ENCODE data around the gene RNF138.

DNA sequence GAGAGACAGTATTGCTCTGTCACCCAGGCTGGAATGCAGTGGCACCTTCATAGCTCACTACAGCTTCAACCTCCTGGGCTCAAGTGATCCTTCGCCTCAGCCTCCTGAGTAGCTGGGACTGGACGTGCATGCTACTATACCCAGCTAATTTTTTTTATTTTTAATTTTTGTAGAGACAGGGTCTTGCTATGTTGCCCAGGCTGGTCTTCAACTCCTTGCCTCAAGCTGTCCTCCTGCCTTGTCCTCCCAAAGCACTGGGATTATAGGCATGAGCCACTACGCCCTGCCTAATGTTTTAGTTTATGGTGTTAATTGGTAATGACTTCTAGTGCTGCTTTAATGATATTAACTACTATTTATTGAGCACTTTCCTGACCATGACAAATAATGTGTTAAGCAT is 18.3 kb downstream of the RNF138 start:
- TF ChIP-seq, protein P1, sequence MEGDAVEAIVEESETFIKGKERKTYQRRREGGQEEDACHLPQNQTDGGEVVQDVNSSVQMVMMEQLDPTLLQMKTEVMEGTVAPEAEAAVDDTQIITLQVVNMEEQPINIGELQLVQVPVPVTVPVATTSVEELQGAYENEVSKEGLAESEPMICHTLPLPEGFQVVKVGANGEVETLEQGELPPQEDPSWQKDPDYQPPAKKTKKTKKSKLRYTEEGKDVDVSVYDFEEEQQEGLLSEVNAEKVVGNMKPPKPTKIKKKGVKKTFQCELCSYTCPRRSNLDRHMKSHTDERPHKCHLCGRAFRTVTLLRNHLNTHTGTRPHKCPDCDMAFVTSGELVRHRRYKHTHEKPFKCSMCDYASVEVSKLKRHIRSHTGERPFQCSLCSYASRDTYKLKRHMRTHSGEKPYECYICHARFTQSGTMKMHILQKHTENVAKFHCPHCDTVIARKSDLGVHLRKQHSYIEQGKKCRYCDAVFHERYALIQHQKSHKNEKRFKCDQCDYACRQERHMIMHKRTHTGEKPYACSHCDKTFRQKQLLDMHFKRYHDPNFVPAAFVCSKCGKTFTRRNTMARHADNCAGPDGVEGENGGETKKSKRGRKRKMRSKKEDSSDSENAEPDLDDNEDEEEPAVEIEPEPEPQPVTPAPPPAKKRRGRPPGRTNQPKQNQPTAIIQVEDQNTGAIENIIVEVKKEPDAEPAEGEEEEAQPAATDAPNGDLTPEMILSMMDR (IDR thresholded peaks at IDR 0.05): no peak
- no peak for TF ChIP-seq POLR2A (IDR thresholded peaks at IDR 0.05; ENCODE audit: low read length)
- TF ChIP-seq CEBPB (IDR thresholded peaks at IDR 0.05): no peak
- TF ChIP-seq KDM5A (IDR thresholded peaks at IDR 0.05): no peak
- no peak for TF ChIP-seq RCOR1 (IDR thresholded peaks at IDR 0.05; ENCODE audit: low read depth, low read length)
- TF ChIP-seq, protein P2, sequence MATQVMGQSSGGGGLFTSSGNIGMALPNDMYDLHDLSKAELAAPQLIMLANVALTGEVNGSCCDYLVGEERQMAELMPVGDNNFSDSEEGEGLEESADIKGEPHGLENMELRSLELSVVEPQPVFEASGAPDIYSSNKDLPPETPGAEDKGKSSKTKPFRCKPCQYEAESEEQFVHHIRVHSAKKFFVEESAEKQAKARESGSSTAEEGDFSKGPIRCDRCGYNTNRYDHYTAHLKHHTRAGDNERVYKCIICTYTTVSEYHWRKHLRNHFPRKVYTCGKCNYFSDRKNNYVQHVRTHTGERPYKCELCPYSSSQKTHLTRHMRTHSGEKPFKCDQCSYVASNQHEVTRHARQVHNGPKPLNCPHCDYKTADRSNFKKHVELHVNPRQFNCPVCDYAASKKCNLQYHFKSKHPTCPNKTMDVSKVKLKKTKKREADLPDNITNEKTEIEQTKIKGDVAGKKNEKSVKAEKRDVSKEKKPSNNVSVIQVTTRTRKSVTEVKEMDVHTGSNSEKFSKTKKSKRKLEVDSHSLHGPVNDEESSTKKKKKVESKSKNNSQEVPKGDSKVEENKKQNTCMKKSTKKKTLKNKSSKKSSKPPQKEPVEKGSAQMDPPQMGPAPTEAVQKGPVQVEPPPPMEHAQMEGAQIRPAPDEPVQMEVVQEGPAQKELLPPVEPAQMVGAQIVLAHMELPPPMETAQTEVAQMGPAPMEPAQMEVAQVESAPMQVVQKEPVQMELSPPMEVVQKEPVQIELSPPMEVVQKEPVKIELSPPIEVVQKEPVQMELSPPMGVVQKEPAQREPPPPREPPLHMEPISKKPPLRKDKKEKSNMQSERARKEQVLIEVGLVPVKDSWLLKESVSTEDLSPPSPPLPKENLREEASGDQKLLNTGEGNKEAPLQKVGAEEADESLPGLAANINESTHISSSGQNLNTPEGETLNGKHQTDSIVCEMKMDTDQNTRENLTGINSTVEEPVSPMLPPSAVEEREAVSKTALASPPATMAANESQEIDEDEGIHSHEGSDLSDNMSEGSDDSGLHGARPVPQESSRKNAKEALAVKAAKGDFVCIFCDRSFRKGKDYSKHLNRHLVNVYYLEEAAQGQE (IDR thresholded peaks at IDR 0.05): no peak
- TF ChIP-seq SMC3 (IDR thresholded peaks at IDR 0.05): no peak
- TF ChIP-seq, protein P3, sequence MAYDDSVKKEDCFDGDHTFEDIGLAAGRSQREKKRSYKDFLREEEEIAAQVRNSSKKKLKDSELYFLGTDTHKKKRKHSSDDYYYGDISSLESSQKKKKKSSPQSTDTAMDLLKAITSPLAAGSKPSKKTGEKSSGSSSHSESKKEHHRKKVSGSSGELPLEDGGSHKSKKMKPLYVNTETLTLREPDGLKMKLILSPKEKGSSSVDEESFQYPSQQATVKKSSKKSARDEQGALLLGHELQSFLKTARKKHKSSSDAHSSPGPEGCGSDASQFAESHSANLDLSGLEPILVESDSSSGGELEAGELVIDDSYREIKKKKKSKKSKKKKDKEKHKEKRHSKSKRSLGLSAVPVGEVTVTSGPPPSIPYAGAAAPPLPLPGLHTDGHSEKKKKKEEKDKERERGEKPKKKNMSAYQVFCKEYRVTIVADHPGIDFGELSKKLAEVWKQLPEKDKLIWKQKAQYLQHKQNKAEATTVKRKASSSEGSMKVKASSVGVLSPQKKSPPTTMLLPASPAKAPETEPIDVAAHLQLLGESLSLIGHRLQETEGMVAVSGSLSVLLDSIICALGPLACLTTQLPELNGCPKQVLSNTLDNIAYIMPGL (CRISPR knock-in tag; IDR thresholded peaks at IDR 0.05; ENCODE audit: borderline replicate concordance): no peak
